ENCODE results near the gene MAGI1. TPM values are rescaled to one million over a fixed set of nuclear protein-coding genes. Genes with fewer than 3 reads are reported as not detected.

Gene MAGI1
- total and polyA plus RNA-seq, 2 donors (not counting 1 experiment from before 2014, with no cell fraction given), result 0.10 to 0.22 TPM

DNA sequence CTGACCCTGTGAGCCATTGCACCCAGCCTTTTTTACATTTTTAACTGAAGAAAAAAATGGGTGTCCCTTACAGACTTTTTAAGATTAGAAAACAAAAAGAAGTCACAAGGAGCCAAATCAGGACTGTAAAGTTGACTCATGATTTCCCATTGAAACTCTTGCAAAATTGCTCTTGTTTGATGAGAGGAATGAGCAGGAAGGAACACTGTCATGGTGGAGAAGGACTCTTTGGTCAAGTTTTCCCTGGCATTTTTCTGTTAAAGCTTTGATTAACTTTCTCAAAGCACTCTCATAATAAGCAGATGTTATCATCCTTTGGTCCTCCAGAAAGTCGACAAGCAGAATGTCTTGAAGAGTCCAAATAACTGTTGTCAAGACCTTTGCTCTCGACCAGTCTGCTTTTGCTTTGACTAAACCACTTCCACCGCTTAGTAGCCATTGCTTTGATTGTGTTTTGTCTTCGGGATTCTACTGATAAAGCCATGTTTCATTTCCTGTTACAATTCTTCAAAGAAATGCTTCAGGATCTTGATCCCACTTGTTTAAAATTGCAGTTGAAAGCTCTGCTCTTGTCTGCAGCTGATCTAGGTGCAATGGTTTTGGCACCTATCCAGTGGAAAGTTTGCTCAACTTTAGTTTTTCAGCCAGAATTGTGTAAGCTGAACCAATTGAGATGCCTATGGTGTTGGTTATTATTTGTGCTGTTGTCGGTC, 369.4 kb downstream of the MAGI1 start:
- Mint-ChIP-seq H3K27me3 (no peaks in the 10 kb centered on the region), H3K4me1 (no peaks in the 10 kb centered on the region), H3K4me3 (no peak overlapping the region), H3K9me3 (ENCODE audit: insufficient read depth) (no peaks in the 10 kb centered on the region), H3K27ac (no peak overlapping the region)
- Histone ChIP-seq H2AFZ (ENCODE audit: insufficient read depth, low read depth, low read length, poor library complexity, severe bottlenecking) (no peak overlapping the region), H3K27me3 (replicated peaks in 1 of 4; ENCODE audit: control extremely low read depth in 1 of 4, control insufficient read depth in 3 of 4, insufficient read depth in 4 of 4, low read length in 3 of 4) (no peaks in the 10 kb centered on the region), H3K9me3 (ENCODE audit: control extremely low read depth in 1 of 3, control insufficient read depth in 2 of 3, insufficient read depth in 1 of 3, low read length in 2 of 3) (peaks cover 0 to 4% (median 0%) of the 10 kb centered on the region in 3 donors), H3K4me1 (ENCODE audit: control insufficient read depth in 2 of 2, insufficient read depth in 2 of 2, low read length in 2 of 2) (no peaks in the 10 kb centered on the region), H3K4me3 (ENCODE audit: control extremely low read depth in 1 of 5, extremely low read depth in 1 of 5, insufficient read depth in 1 of 5, low read depth in 2 of 5, low read length in 4 of 5) (no peak overlapping the region), H3K4me2 (replicated peaks; ENCODE audit: low read depth, low read length, poor library complexity, severe bottlenecking) (no peak overlapping the region), H3K9ac (ENCODE audit: low read length) (no peak overlapping the region), H4K20me1 (ENCODE audit: control insufficient read depth, insufficient read depth, low read length, poor library complexity, severe bottlenecking) (no peaks in the 10 kb centered on the region), H3K79me2 (ENCODE audit: control insufficient read depth, insufficient read depth, low read length) (no peaks in the 10 kb centered on the region), H3K27ac (ENCODE audit: low read length in 2 of 2) (no peak overlapping the region), H3K36me3 (replicated peaks in 1 of 2; ENCODE audit: control extremely low read depth in 1 of 2, control insufficient read depth in 1 of 2, extremely low read depth in 1 of 2, insufficient read depth in 2 of 2, low read length in 1 of 2) (no peaks in the 10 kb centered on the region)
- no peak for TF ChIP-seq EZH2 (IDR thresholded peaks at IDR 0.05; ENCODE audit: borderline replicate concordance, insufficient read depth, low read depth, low read length, poor library complexity, severe bottlenecking)
- TF ChIP-seq, protein P1, sequence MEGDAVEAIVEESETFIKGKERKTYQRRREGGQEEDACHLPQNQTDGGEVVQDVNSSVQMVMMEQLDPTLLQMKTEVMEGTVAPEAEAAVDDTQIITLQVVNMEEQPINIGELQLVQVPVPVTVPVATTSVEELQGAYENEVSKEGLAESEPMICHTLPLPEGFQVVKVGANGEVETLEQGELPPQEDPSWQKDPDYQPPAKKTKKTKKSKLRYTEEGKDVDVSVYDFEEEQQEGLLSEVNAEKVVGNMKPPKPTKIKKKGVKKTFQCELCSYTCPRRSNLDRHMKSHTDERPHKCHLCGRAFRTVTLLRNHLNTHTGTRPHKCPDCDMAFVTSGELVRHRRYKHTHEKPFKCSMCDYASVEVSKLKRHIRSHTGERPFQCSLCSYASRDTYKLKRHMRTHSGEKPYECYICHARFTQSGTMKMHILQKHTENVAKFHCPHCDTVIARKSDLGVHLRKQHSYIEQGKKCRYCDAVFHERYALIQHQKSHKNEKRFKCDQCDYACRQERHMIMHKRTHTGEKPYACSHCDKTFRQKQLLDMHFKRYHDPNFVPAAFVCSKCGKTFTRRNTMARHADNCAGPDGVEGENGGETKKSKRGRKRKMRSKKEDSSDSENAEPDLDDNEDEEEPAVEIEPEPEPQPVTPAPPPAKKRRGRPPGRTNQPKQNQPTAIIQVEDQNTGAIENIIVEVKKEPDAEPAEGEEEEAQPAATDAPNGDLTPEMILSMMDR (IDR thresholded peaks at IDR 0.05), result no peak
- ChIA-PET CTCF (no interaction called here), POLR2A (no interaction called here)
- intact Hi-C loops (cut with micrococcal nuclease), result no loop called here
- WGBS (ENCODE audit: insufficient coverage), result 83% methylated on average over 3 of the region's 5 CpGs
- no peak for ATAC-seq (ENCODE audit: low read depth)
- DNase-seq, result no peak

DNA sequence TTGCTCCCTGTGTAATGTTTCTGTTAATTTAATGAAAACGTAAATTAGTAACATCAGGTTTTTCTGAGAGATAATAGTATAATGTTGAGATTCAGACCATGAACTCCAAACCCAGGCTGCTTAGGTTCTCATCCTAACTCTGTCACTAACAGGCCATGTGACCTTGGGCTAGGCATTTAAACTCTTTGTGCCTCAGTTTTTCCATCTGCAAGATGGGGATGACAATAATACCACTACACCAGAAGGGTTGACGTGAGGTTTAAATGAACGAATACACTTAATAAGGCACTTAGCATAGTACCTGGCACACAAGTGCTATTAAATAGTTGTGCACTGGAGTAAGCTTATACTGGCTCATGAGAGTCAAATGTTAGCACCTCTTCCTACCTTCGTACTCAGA, 370.8 kb downstream of the MAGI1 start:
- no peak overlapping the region for H3K4me2 ChIP-seq (replicated peaks; ENCODE audit: low read depth, low read length, poor library complexity, severe bottlenecking)
- DNase-seq (no peak), ATAC-seq (ENCODE audit: low read depth) (no peak)
- Mint-ChIP-seq H3K4me3 (no peak overlapping the region), H3K4me1 (no peaks in the 10 kb centered on the region), H3K27me3 (no peaks in the 10 kb centered on the region), H3K9me3 (ENCODE audit: insufficient read depth) (no peaks in the 10 kb centered on the region), H3K27ac (no peak overlapping the region)
- intact Hi-C loops (cut with micrococcal nuclease), result no loop called here
- ChIA-PET CTCF (no interaction called here), POLR2A (no interaction called here)
- peaks cover 0 to 4% (median 0%) of the 10 kb centered on the region in 3 donors for H3K9me3 ChIP-seq (ENCODE audit: control extremely low read depth in 1 of 3, control insufficient read depth in 2 of 3, insufficient read depth in 1 of 3, low read length in 2 of 3)
- TF ChIP-seq, protein P1 (IDR thresholded peaks at IDR 0.05), result no peak
- TF ChIP-seq EZH2 (IDR thresholded peaks at IDR 0.05; ENCODE audit: borderline replicate concordance, insufficient read depth, low read depth, low read length, poor library complexity, severe bottlenecking), result no peak
- H3K4me1 ChIP-seq (ENCODE audit: control insufficient read depth in 2 of 2, insufficient read depth in 2 of 2, low read length in 2 of 2), result no peaks in the 10 kb centered on the region
- no peaks in the 10 kb centered on the region for H3K79me2 ChIP-seq (ENCODE audit: control insufficient read depth, insufficient read depth, low read length)
- H3K36me3 ChIP-seq (replicated peaks in 1 of 2; ENCODE audit: control extremely low read depth in 1 of 2, control insufficient read depth in 1 of 2, extremely low read depth in 1 of 2, insufficient read depth in 2 of 2, low read length in 1 of 2), result no peaks in the 10 kb centered on the region
- H3K4me3 ChIP-seq (ENCODE audit: control extremely low read depth in 1 of 5, extremely low read depth in 1 of 5, insufficient read depth in 1 of 5, low read depth in 2 of 5, low read length in 4 of 5), result no peak overlapping the region
- H2AFZ ChIP-seq (ENCODE audit: insufficient read depth, low read depth, low read length, poor library complexity, severe bottlenecking), result no peak overlapping the region
- H3K9ac ChIP-seq (ENCODE audit: low read length), result no peak overlapping the region
- no peaks in the 10 kb centered on the region for H4K20me1 ChIP-seq (ENCODE audit: control insufficient read depth, insufficient read depth, low read length, poor library complexity, severe bottlenecking)
- WGBS (ENCODE audit: insufficient coverage), result no CpG with 5 or more reads among the region's 4 CpGs
- H3K27me3 ChIP-seq (replicated peaks in 1 of 4; ENCODE audit: control extremely low read depth in 1 of 4, control insufficient read depth in 3 of 4, insufficient read depth in 4 of 4, low read length in 3 of 4), result no peaks in the 10 kb centered on the region
- H3K27ac ChIP-seq (ENCODE audit: low read length in 2 of 2), result no peak overlapping the region
